CD14-positive monocyte (primary cell): ENCODE data around the gene SLC6A1. TPM values are rescaled to one million over a fixed set of nuclear protein-coding genes. Genes with fewer than 3 reads are reported as not detected.

Experiments used
- DNase-seq, 3 donors: peaks; one replicate each; pipeline ENCODE4 v3.0.0-alpha.2; 2011 to 2022
- H2AFZ ChIP-seq: 2 replicates; pipeline ENCODE4 v1.6.0; 2012; ENCODE audit warnings: mild to moderate bottlenecking, low read depth, low read length, inconsistent platforms; ENCODE audit not compliant: insufficient read depth, poor library complexity, severe bottlenecking
- H3K27ac ChIP-seq, 2 donors: 1 replicate in 1 of 2; 2 replicates in 1 of 2; pipeline ENCODE4 v1.5.1; 2012 to 2013; ENCODE audit warnings: low read length in 2 of 2, control low read depth in 1 of 2, inconsistent platforms in 1 of 2, low read depth in 1 of 2, mild to moderate bottlenecking in 1 of 2
- H3K27me3 ChIP-seq, 2 donors: one replicate each; pipeline versions ENCODE4 v1.6.0 to v1.6.1; 2011 to 2013; ENCODE audit warnings: low read length in 2 of 2; ENCODE audit not compliant: control insufficient read depth in 2 of 2, insufficient read depth in 2 of 2
- H3K36me3 ChIP-seq, 2 donors: replicated peaks in 1 of 2; 1 replicate in 1 of 2; 2 replicates in 1 of 2; pipeline versions ENCODE4 v1.5.1 to v1.6.1; 2012 to 2013; ENCODE audit warnings: low read length in 2 of 2, control low read depth in 1 of 2, inconsistent platforms in 1 of 2, mild to moderate bottlenecking in 1 of 2; ENCODE audit not compliant: insufficient read depth in 2 of 2, control insufficient read depth in 1 of 2
- H3K4me1 ChIP-seq, 2 donors: 1 replicate in 1 of 2; 2 replicates in 1 of 2; pipeline versions ENCODE4 v1.5.1 to v1.6.1; 2012 to 2013; ENCODE audit warnings: low read length in 2 of 2, control low read depth in 1 of 2, inconsistent platforms in 1 of 2, mild to moderate bottlenecking in 1 of 2, moderate library complexity in 1 of 2; ENCODE audit not compliant: insufficient read depth in 2 of 2, control insufficient read depth in 1 of 2
- H3K4me2 ChIP-seq: replicated peaks from 2 replicates; pipeline ENCODE3; 2012; ENCODE audit warnings: low read length, moderate library complexity, mild to moderate bottlenecking; ENCODE audit not compliant: poor library complexity, severe bottlenecking; ENCODE audit errors: extremely low read depth
- H3K4me3 ChIP-seq, 3 experiments: fragments of 200-600 bp in 1 of 3; sonication (generic) in 1 of 3; replicated peaks in 1 of 3; 1 replicate in 2 of 3; 2 replicates in 1 of 3; pipeline ENCODE4 v1.5.1; 2011 to 2013; ENCODE audit warnings: low read length in 3 of 3, mild to moderate bottlenecking in 3 of 3, control low read depth in 2 of 3, low read depth in 2 of 3, inconsistent platforms in 1 of 3, moderate library complexity in 1 of 3
- H3K79me2 ChIP-seq: 2 replicates; pipeline ENCODE4 v1.6.0; 2012; ENCODE audit warnings: mild to moderate bottlenecking, control low read depth, inconsistent platforms, low read length, moderate library complexity; ENCODE audit not compliant: insufficient read depth
- H3K9ac ChIP-seq: 2 replicates; pipeline ENCODE4 v1.6.0; 2017; ENCODE audit warnings: low read length, mild to moderate bottlenecking; ENCODE audit not compliant: insufficient read depth, poor library complexity, severe bottlenecking
- H3K9me3 ChIP-seq, 2 donors: replicated peaks in 1 of 2; 1 replicate in 1 of 2; 2 replicates in 1 of 2; pipeline versions ENCODE4 v1.5.1 to v1.6.1; 2012 to 2013; ENCODE audit warnings: low read length in 2 of 2, control low read depth in 1 of 2; ENCODE audit not compliant: control insufficient read depth in 1 of 2, insufficient read depth in 1 of 2
- H4K20me1 ChIP-seq: 2 replicates; pipeline ENCODE4 v1.6.0; 2012; ENCODE audit warnings: mild to moderate bottlenecking, low read length, control low read depth, moderate library complexity; ENCODE audit not compliant: insufficient read depth
- H3K27ac Mint-ChIP-seq, 7 donors: one replicate each; pipeline ENCODE4 v1.8.0; 2020; ENCODE audit warnings: mild to moderate bottlenecking in 7 of 7, mixed read lengths in 7 of 7, moderate library complexity in 6 of 7, inconsistent platforms in 2 of 7
- H3K27me3 Mint-ChIP-seq, 3 donors: one replicate each; pipeline ENCODE4 v1.8.0; 2021 to 2022; ENCODE audit warnings: low read depth in 3 of 3, mild to moderate bottlenecking in 3 of 3, mixed read lengths in 3 of 3, moderate library complexity in 3 of 3, inconsistent platforms in 1 of 3
- H3K36me3 Mint-ChIP-seq, 2 donors: one replicate each; pipeline ENCODE4 v1.8.0; 2020; ENCODE audit warnings: mixed read lengths in 2 of 2, inconsistent platforms in 1 of 2, mild to moderate bottlenecking in 1 of 2
- H3K4me1 Mint-ChIP-seq: one replicate; pipeline ENCODE4 v1.8.0; 2020; ENCODE audit warnings: mild to moderate bottlenecking, mixed read lengths
- H3K4me3 Mint-ChIP-seq, 2 donors: one replicate each; pipeline ENCODE4 v1.8.0; 2020; ENCODE audit warnings: mild to moderate bottlenecking in 2 of 2, mixed read lengths in 2 of 2, moderate library complexity in 1 of 2
- H3K9me3 Mint-ChIP-seq, 7 donors: one replicate each; pipeline ENCODE4 v1.8.0; 2020 to 2022; ENCODE audit warnings: mixed read lengths in 7 of 7, mild to moderate bottlenecking in 6 of 7, moderate library complexity in 6 of 7, inconsistent platforms in 2 of 7
- WGBS: methylation state at CpG from one replicate; pipeline ENCODE4 v1.1.5; 2013; ENCODE audit warnings: missing lambda C conversion rate; ENCODE audit not compliant: insufficient coverage; 5-methylcytosine and 5-hydroxymethylcytosine counted together
- intact Hi-C, 2 donors: fragments of 100-400 bp; cut with micrococcal nuclease; formaldehyde crosslinking; loops; one replicate each; pipeline versions ENCODE4 v1.15.0 to v1.15.1; 2023
- polyA plus RNA-seq, 3 donors: library from polyadenylated mRNA; depleted of rRNA in 1 of 3; unstranded in 2 of 3; stranded (reverse) in 1 of 3; fragments of 300-500 nt in 2 of 3; fragments of >200 nt in 1 of 3; fragmentation: Illumina TruSeq in 2 of 3; gene quantifications; 1 replicate in 2 of 3; 2 replicates in 1 of 3; pipeline ENCODE4 v1.2.3, GENCODE V29; 2012 to 2021
- TF ChIP-seq, protein P1 (sequence below): fragments of 200-600 bp; IDR thresholded peaks from one replicate; pipeline ENCODE4 v1.8.0; 2022; ENCODE audit warnings: antibody characterized with exemption, mild to moderate bottlenecking

The SLC6A1 gene
- polyA plus RNA-seq, 3 donors, result not detected

DNA sequence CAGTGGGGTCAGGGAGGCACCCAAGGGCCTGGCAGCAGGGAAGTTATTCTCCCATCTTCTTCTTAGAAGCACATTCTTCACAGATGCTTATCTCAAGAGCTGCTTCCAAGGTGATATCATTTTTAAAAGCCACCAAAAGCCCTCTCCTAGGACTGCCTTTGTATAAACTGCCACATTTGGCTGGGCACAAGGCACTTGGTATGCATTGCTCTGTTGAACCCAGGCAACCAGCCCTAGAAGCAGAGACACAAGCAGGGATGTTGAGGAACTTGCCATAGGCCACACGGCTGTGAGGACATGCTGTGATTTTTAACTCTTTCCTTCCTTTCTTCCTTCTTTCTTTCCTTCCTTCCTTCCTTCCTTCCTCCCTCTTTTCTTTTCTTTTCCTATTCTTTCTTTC is 7.4 kb upstream of the SLC6A1 start:
- Histone ChIP-seq H2AFZ (no peak overlapping the region), H3K4me3 (no peak overlapping the region), H3K9me3 (no peaks in the 10 kb centered on the region), H3K4me1 (no peaks in the 10 kb centered on the region), H3K9ac (no peak overlapping the region), H3K27ac (no peak overlapping the region), H3K27me3 (peaks cover 12 to 18% of the 10 kb centered on the region in 2 donors), H3K79me2 (no peaks in the 10 kb centered on the region), H4K20me1 (no peaks in the 10 kb centered on the region), H3K4me2 (no peak overlapping the region), H3K36me3 (no peaks in the 10 kb centered on the region)
- Mint-ChIP-seq H3K27me3 (peaks cover 25 to 41% (median 34%) of the 10 kb centered on the region in 3 donors), H3K9me3 (peaks cover 0 to 2% (median 0%) of the 10 kb centered on the region in 7 donors), H3K27ac (no peak overlapping the region), H3K36me3 (no peaks in the 10 kb centered on the region), H3K4me1 (no peaks in the 10 kb centered on the region), H3K4me3 (no peak overlapping the region)
- intact Hi-C loops, result no loop called here
- TF ChIP-seq, protein P1, sequence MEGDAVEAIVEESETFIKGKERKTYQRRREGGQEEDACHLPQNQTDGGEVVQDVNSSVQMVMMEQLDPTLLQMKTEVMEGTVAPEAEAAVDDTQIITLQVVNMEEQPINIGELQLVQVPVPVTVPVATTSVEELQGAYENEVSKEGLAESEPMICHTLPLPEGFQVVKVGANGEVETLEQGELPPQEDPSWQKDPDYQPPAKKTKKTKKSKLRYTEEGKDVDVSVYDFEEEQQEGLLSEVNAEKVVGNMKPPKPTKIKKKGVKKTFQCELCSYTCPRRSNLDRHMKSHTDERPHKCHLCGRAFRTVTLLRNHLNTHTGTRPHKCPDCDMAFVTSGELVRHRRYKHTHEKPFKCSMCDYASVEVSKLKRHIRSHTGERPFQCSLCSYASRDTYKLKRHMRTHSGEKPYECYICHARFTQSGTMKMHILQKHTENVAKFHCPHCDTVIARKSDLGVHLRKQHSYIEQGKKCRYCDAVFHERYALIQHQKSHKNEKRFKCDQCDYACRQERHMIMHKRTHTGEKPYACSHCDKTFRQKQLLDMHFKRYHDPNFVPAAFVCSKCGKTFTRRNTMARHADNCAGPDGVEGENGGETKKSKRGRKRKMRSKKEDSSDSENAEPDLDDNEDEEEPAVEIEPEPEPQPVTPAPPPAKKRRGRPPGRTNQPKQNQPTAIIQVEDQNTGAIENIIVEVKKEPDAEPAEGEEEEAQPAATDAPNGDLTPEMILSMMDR, result no peak
- no peak for DNase-seq
- WGBS, result 50% methylated on average over 1 of the region's 1 CpG

DNA sequence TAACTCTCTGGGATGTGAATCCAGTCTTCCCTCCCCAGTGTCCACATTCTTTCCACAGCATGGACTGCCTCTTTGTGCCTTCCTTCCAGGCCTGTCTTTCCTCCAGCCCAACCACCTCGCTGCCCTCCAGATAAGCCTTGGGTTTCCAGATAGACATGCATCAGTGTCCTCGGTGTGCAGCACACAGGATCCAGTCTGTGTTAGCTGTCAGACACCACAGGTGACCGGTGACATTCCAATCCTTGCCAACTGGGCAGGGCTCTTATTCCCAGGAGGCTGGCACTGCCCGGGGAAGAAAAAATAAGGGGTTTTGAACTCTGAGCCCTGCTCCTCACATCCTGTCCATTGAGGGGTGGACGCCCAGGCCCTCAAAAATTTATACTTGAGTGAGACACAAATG is 6.0 kb upstream of the SLC6A1 start:
- H3K27me3 Mint-ChIP-seq, result peaks cover 34 to 44% (median 39%) of the 10 kb centered on the region in 3 donors
- TF ChIP-seq, protein P1, result no peak
- no peaks in the 10 kb centered on the region for H3K4me1 Mint-ChIP-seq
- intact Hi-C loops, result no loop called here
- no peak overlapping the region for H3K27ac Mint-ChIP-seq
- peaks cover 0 to 6% (median 2%) of the 10 kb centered on the region in 7 donors for H3K9me3 Mint-ChIP-seq
- H3K27ac ChIP-seq, result no peak overlapping the region
- no peaks in the 10 kb centered on the region for H3K36me3 Mint-ChIP-seq
- H2AFZ ChIP-seq, result no peak overlapping the region
- no peaks in the 10 kb centered on the region for H3K36me3 ChIP-seq
- peaks cover 0 to 9% of the 10 kb centered on the region in 2 donors for H3K9me3 ChIP-seq
- no peak overlapping the region for H3K4me3 Mint-ChIP-seq
- DNase-seq, result no peak
- H3K4me3 ChIP-seq, result no peak overlapping the region
- 86% methylated on average over 4 of the region's 5 CpGs for WGBS
- no peak overlapping the region for H3K4me2 ChIP-seq
- no peak overlapping the region for H3K9ac ChIP-seq
- peaks cover 21 to 32% of the 10 kb centered on the region in 2 donors for H3K27me3 ChIP-seq
- no peaks in the 10 kb centered on the region for H3K4me1 ChIP-seq
- no peaks in the 10 kb centered on the region for H3K79me2 ChIP-seq
- no peaks in the 10 kb centered on the region for H4K20me1 ChIP-seq
